Activated CD8-positive, alpha-beta T cell treated with anti-CD3 and anti-CD28 coated beads for 36 hours (primary cell): Measurements from ENCODE around the gene GABARAP. TPM values are rescaled to one million over a fixed set of nuclear protein-coding genes. Genes with fewer than 3 reads are reported as not detected.

Experiments
- ATAC-seq: fragments of 200-7000 bp; cut with Tn5 transposase; one replicate; pipeline ENCODE4 v1.10.0; 2021; ENCODE audit warnings: mild to moderate bottlenecking, moderate library complexity
- CTCF ChIA-PET: fragments of 350-600 bp; sonication (Branson Sonifier 250); formaldehyde crosslinking; loops from one replicate; lab custom pipeline; 2021; ENCODE audit warnings: antibody characterized with exemption; lab: Charles Lee
- POLR2A ChIA-PET: fragments of 350-600 bp; sonication (Branson Sonifier 250); formaldehyde crosslinking; loops from one replicate; lab custom pipeline; 2021; ENCODE audit warnings: antibody characterized with exemption; lab: Charles Lee
- DNase-seq: peaks from one replicate; pipeline ENCODE4 v3.0.0-alpha.2; 2020
- H3K27ac Mint-ChIP-seq: one replicate; pipeline ENCODE4 v1.8.0; 2021; ENCODE audit warnings: mild to moderate bottlenecking, mixed read lengths
- H3K27me3 Mint-ChIP-seq: one replicate; pipeline ENCODE4 v1.8.0; 2021; ENCODE audit warnings: mixed read lengths
- H3K36me3 Mint-ChIP-seq: one replicate; pipeline ENCODE4 v1.8.0; 2021; ENCODE audit warnings: low read depth, mixed read lengths
- H3K4me1 Mint-ChIP-seq: one replicate; pipeline ENCODE4 v1.8.0; 2021; ENCODE audit warnings: low read depth, mixed read lengths
- H3K4me3 Mint-ChIP-seq: one replicate; pipeline ENCODE4 v1.8.0; 2021; ENCODE audit warnings: mild to moderate bottlenecking, moderate library complexity, mixed read lengths
- H3K9me3 Mint-ChIP-seq: one replicate; pipeline ENCODE4 v1.8.0; 2021; ENCODE audit warnings: mixed read lengths
- CTCF ChIP-seq: fragments of 200-600 bp; IDR thresholded peaks from one replicate; pipeline ENCODE4 v1.8.0; 2022; ENCODE audit warnings: antibody characterized with exemption, mild to moderate bottlenecking
- intact Hi-C: fragments of 100-400 bp; cut with micrococcal nuclease; formaldehyde crosslinking; loops from one replicate; pipeline ENCODE4 v1.10.0; 2022
- total RNA-seq, 2 experiments: library from RNA; stranded (reverse); gene quantifications; one replicate each; pipeline ENCODE4 v1.2.3, GENCODE V29; 2021

The GABARAP gene
- total RNA-seq, 2 experiments from 2014 or later, result 104 to 118 TPM

DNA sequence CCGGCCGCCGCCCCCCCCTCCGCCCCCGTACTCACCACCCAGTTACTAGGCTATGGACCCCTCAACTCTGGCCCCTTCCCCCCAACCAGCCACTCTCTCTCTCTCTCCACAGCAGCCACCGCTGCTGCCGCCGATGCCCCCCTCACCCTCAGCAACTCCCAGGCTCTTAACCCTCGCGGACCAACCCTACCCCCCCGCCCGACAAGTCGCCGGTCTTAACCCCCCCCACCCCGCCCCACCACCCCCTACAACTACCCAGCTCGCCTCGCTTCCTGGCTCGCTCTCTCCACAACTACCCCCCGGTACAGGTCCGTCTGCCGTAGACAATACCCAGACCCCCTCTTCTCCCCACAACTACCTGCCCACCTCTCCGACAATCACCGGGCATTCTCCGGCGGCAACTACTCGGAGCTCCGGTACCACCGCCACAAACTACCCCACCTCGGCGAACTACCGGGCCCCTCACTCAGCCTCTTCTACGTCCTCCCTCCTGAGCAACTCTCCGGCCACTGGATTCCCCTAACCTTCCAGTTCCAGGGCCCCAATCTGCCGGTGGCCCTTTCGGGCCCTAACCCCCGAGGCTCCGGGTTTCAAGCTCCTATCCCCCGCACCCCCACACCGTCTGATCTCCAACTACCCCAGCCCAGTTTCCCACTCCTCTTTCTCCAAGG lies 3.7 kb downstream of the GABARAP start:
- H3K9me3 Mint-ChIP-seq, result no peaks in the 10 kb centered on the region
- H3K4me1 Mint-ChIP-seq, result peaks cover 53% of the 10 kb centered on the region
- H3K27me3 Mint-ChIP-seq, result peaks cover 2% of the 10 kb centered on the region
- H3K27ac Mint-ChIP-seq, result peak overlapping the region; percentile 97
- H3K4me3 Mint-ChIP-seq, result peak overlapping the region; percentile 96
- H3K36me3 Mint-ChIP-seq, result peaks cover 35% of the 10 kb centered on the region
- POLR2A ChIA-PET, result interaction anchor here (0.8 to 15.6 kb wide), 10 partner anchors 11 to 448 kb away, joined by 3 to 261 read pairs (median 4); partner anchors contain the start of genes ACADVL, CTDNEP1, DLG4 and ELP5
- DNase-seq (peak; percentile 48), ATAC-seq (no peak)
- TF ChIP-seq CTCF, result no peak
- intact Hi-C loops, result no loop called here
- CTCF ChIA-PET, result interaction anchor here (2.5 to 7.2 kb wide), 2 partner anchors 11 to 19 kb away, joined by 7 to 41 read pairs; partner anchors contain the start of genes ACADVL and DLG4

GRCh38 chr17:7237761-7238419 lies 4.4 kb downstream of the GABARAP start:
- Mint-ChIP-seq H3K4me1 (peaks cover 53% of the 10 kb centered on the region), H3K36me3 (peaks cover 33% of the 10 kb centered on the region), H3K4me3 (peak overlapping the region; percentile 96), H3K9me3 (no peaks in the 10 kb centered on the region), H3K27ac (peak overlapping the region; percentile 97), H3K27me3 (peaks cover 2% of the 10 kb centered on the region)
- ATAC-seq, result peak; percentile 32
- ChIA-PET POLR2A (interaction anchor here (0.7 to 15.6 kb wide), 12 partner anchors 8 to 450 kb away, joined by 3 to 261 read pairs (median 4); partner anchors contain the start of genes ACADVL, CTDNEP1, DLG4 and ELP5), CTCF (interaction anchor here (2.5 to 7.2 kb wide), 2 partner anchors 11 to 18 kb away, joined by 7 to 41 read pairs; partner anchors contain the start of genes ACADVL and DLG4)
- DNase-seq, result peak; percentile 90
- intact Hi-C loops, result no loop called here
- no peak for TF ChIP-seq CTCF

GRCh38 chr17:7237266-7237760 lies 4.9 kb downstream of the GABARAP start:
- peak overlapping the region; percentile 97 for H3K27ac Mint-ChIP-seq
- peak overlapping the region; percentile 96 for H3K4me3 Mint-ChIP-seq
- ATAC-seq, result no peak
- no peaks in the 10 kb centered on the region for H3K9me3 Mint-ChIP-seq
- no peak for DNase-seq
- intact Hi-C loops, result no loop called here
- H3K36me3 Mint-ChIP-seq, result peaks cover 32% of the 10 kb centered on the region
- H3K4me1 Mint-ChIP-seq, result peaks cover 56% of the 10 kb centered on the region
- ChIA-PET CTCF (interaction anchor here (0.8 to 7.2 kb wide), 2 partner anchors 17 to 59 kb away, joined by 3 to 41 read pairs; partner anchors contain the start of genes ACADVL and DLG4), POLR2A (interaction anchor here (0.7 to 15.6 kb wide), 8 partner anchors 9 to 451 kb away, joined by 3 to 261 read pairs (median 4); partner anchors contain the start of genes ACADVL, CTDNEP1, DLG4 and ELP5)
- no peak for TF ChIP-seq CTCF
- peaks cover 2% of the 10 kb centered on the region for H3K27me3 Mint-ChIP-seq

DNA sequence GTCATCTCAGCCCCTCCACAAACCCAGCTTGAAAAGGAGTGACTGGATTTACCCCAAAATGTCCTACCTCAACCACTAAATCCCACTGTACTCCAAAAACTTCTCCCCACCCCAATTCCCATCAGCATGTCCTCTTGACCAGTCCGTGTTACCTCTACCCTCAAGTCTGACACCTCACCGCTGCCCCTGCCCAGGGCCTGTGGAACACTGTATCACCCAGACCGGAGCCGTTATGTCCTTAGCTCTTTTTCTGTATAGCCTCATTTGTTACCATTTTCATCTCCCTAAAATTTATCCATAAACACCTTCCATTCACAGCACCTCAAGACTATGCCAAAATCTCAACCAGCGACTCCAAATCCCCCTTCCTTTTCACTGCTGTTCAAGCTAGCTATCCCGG lies 5.4 kb downstream of the GABARAP start:
- no peaks in the 10 kb centered on the region for H3K9me3 Mint-ChIP-seq
- peaks cover 35% of the 10 kb centered on the region for H3K36me3 Mint-ChIP-seq
- H3K4me3 Mint-ChIP-seq, result peak overlapping the region; percentile 96
- TF ChIP-seq CTCF, result no peak
- POLR2A ChIA-PET, result interaction anchor here (1.6 to 15.6 kb wide), 4 partner anchors 13 to 46 kb away, joined by 3 to 261 read pairs (median 36); partner anchors contain the start of genes ACADVL, CTDNEP1, DLG4 and ELP5
- peaks cover 61% of the 10 kb centered on the region for H3K4me1 Mint-ChIP-seq
- DNase-seq, result no peak
- H3K27me3 Mint-ChIP-seq, result peaks cover 2% of the 10 kb centered on the region
- ATAC-seq, result no peak
- H3K27ac Mint-ChIP-seq, result peak overlapping the region; percentile 97
- CTCF ChIA-PET, result interaction anchor here (0.8 to 7.2 kb wide), 3 partner anchors 17 to 113 kb away, joined by 3 to 41 read pairs (median 3); partner anchors contain the start of genes ACADVL and DLG4
- intact Hi-C loops, result no loop called here
